GM20431 (cell line): ENCODE measurements around the gene ZSCAN22.
"Not testable (repeated sequence)": the region's sequence is repeated elsewhere in the genome, so short reads cannot be mapped to it uniquely, and the experiment has no call there.

Experiments
- in situ Hi-C: fragments of 300-500 bp; cut with MseI, MboI; formaldehyde crosslinking; loops from one replicate; pipeline ENCODE4 v1.15.0; 2020; ENCODE audit warnings: low sequenced_read_pairs; ENCODE audit not compliant: unreplicated experiment

Gene ZSCAN22

GRCh38 chr19:58326914-58327726 is at the start of gene ZSCAN22:
Gene ZSCAN22, plus strand, starts transcription at chr19:58326994. Its CDS starts 7,809 bp downstream, at chr19:58334803.
- in situ Hi-C loops, result no loop called here

GRCh38 chr19:58277197-58277596 is 49.6 kb upstream of the ZSCAN22 start:
- in situ Hi-C loops, result no loop called here

- in situ Hi-C loops, result no loop called here
These were observed 48.9 kb upstream of the ZSCAN22 start for GRCh38 chr19:58277748-58278540.

- in situ Hi-C loops, result no loop called here
These were observed 48.2 kb upstream of the ZSCAN22 start, which contains the start of gene ZNF8 for GRCh38 chr19:58278541-58279041. Gene ZNF8, plus strand, starts transcription at chr19:58278955. Its CDS starts 127 bp downstream, at chr19:58279082.

- in situ Hi-C loops, result no loop called here
These were observed 47.5 kb upstream of the ZSCAN22 start for GRCh38 chr19:58279042-58279924.

- in situ Hi-C loops, result no loop called here
These were observed 46.9 kb upstream of the ZSCAN22 start for GRCh38 chr19:58279925-58280316.

- in situ Hi-C loops, result no loop called here
These were observed 42.6 kb upstream of the ZSCAN22 start for GRCh38 chr19:58284199-58284598.

GRCh38 chr19:58291943-58292342 is 34.9 kb upstream of the ZSCAN22 start:
- in situ Hi-C loops, result no loop called here

- in situ Hi-C loops, result no loop called here
These were observed 31.9 kb upstream of the ZSCAN22 start for GRCh38 chr19:58294743-58295374.

GRCh38 chr19:58296104-58296503 is 30.7 kb upstream of the ZSCAN22 start:
- in situ Hi-C loops, result no loop called here

GRCh38 chr19:58300620-58301019 is 26.2 kb upstream of the ZSCAN22 start:
- in situ Hi-C loops, result no loop called here

GRCh38 chr19:58304255-58304654 is 22.5 kb upstream of the ZSCAN22 start:
- in situ Hi-C loops, result no loop called here

GRCh38 chr19:58304748-58305064 is 22.1 kb upstream of the ZSCAN22 start:
- in situ Hi-C loops, result no loop called here

- in situ Hi-C loops, result no loop called here
These were observed 21.5 kb upstream of the ZSCAN22 start, which contains the start of gene ERVK3-1 for GRCh38 chr19:58305065-58305931. Gene ERVK3-1, plus strand, starts transcription at chr19:58305377. Its CDS starts 6,792 bp downstream, at chr19:58312169.

GRCh38 chr19:58305932-58306323 is 20.9 kb upstream of the ZSCAN22 start:
- in situ Hi-C loops, result no loop called here

- in situ Hi-C loops, result no loop called here
These were observed 19.1 kb upstream of the ZSCAN22 start for GRCh38 chr19:58307736-58308135.

- in situ Hi-C loops, result not testable (repeated sequence)
These were observed 16.1 kb upstream of the ZSCAN22 start for GRCh38 chr19:58310685-58311084.

GRCh38 chr19:58311345-58311865 is 15.4 kb upstream of the ZSCAN22 start:
- in situ Hi-C loops, result no loop called here
